ENCODE data around the gene DARS1.

The DARS1 gene

GRCh38 chr2:135998879-135999278 lies 13.5 kb upstream of the DARS1 start:
- no peaks in the 10 kb centered on the region for H3K27me3 ChIP-seq (ENCODE audit: low read length)
- peak overlapping the region; percentile 76 for H3K27ac ChIP-seq (ENCODE audit: low read depth, low read length)
- peak overlapping the region; percentile 45; the same call in 1 of the 2 replicates for H3K9ac ChIP-seq (ENCODE audit: low read length)
- peaks cover 24% of the 10 kb centered on the region for H3F3A ChIP-seq (ENCODE audit: insufficient read depth)
- TF ChIP-seq CTCF (IDR thresholded peaks at IDR 0.05; ENCODE audit: insufficient read depth, low read length, poor library complexity, severe bottlenecking) = no peak
- no peak for TF ChIP-seq EZH2phosphoT487 (conservative IDR thresholded peaks at IDR 0.05; ENCODE audit: low read length)
- H3K79me2 ChIP-seq (ENCODE audit: insufficient read depth, low read length) = no peaks in the 10 kb centered on the region
- H3K36me3 ChIP-seq (ENCODE audit: low read length) = no peaks in the 10 kb centered on the region
- peak overlapping the region; percentile 47 for H3K4me2 ChIP-seq (ENCODE audit: low read depth, low read length, poor library complexity, severe bottlenecking)
- peak overlapping the region; percentile 10 for H2AFZ ChIP-seq (ENCODE audit: low read depth, low read length, severe bottlenecking)
- H4K20me1 ChIP-seq (ENCODE audit: low read depth, low read length) = no peaks in the 10 kb centered on the region
- no peak overlapping the region for H3K4me3 ChIP-seq (ENCODE audit: insufficient read depth, low read length, poor library complexity, severe bottlenecking)
- no peaks in the 10 kb centered on the region for H3K9me2 ChIP-seq (replicated peaks; ENCODE audit: insufficient read depth, low read length)
- no peaks in the 10 kb centered on the region for H3K9me3 ChIP-seq (ENCODE audit: insufficient read depth, low read length)

DNA sequence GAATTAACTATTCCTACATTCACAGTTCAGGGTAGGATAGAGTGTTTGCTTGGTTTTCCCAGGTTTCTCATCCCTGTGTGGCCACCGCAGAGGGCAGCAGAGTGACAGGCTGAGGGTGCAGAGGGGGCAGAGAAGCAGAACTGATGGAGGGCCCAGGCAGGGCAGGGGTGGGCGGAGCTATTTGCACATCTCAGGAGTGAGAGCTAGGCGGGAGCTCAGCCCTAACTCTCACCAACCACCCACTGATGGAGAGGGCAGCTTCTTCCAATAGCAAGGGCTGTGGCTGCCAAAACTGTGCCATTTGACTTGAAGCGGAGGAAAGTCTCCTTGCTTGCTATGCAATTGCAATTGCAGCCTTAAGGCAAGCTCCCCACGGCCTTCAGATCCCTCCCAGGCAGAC lies 12.0 kb upstream of the DARS1 start:
- TF ChIP-seq CTCF (IDR thresholded peaks at IDR 0.05; ENCODE audit: insufficient read depth, low read length, poor library complexity, severe bottlenecking) (peak; percentile 56), EZH2phosphoT487 (conservative IDR thresholded peaks at IDR 0.05; ENCODE audit: low read length) (no peak)

GRCh38 chr2:135996304-135996703 lies 10.9 kb upstream of the DARS1 start:
- TF ChIP-seq CTCF (IDR thresholded peaks at IDR 0.05; ENCODE audit: insufficient read depth, low read length, poor library complexity, severe bottlenecking) = no peak
- TF ChIP-seq EZH2phosphoT487 (conservative IDR thresholded peaks at IDR 0.05; ENCODE audit: low read length) = no peak
- H3K9me3 ChIP-seq (ENCODE audit: insufficient read depth, low read length) = no peaks in the 10 kb centered on the region
- H3K36me3 ChIP-seq (ENCODE audit: low read length) = no peaks in the 10 kb centered on the region
- H2AFZ ChIP-seq (ENCODE audit: low read depth, low read length, severe bottlenecking) = no peak overlapping the region
- H4K20me1 ChIP-seq (ENCODE audit: low read depth, low read length) = no peaks in the 10 kb centered on the region
- H3K9ac ChIP-seq (ENCODE audit: low read length) = no peak overlapping the region
- no peak overlapping the region for H3K4me2 ChIP-seq (ENCODE audit: low read depth, low read length, poor library complexity, severe bottlenecking)
- H3K27me3 ChIP-seq (ENCODE audit: low read length) = no peaks in the 10 kb centered on the region
- H3F3A ChIP-seq (ENCODE audit: insufficient read depth) = peaks cover 27% of the 10 kb centered on the region
- no peak overlapping the region for H3K4me3 ChIP-seq (ENCODE audit: insufficient read depth, low read length, poor library complexity, severe bottlenecking)
- H3K9me2 ChIP-seq (replicated peaks; ENCODE audit: insufficient read depth, low read length) = no peaks in the 10 kb centered on the region
- H3K27ac ChIP-seq (ENCODE audit: low read depth, low read length) = no peak overlapping the region
- H3K79me2 ChIP-seq (ENCODE audit: insufficient read depth, low read length) = no peaks in the 10 kb centered on the region

More for the DNA sequence above, 12.0 kb upstream of the DARS1 start:
- Histone ChIP-seq H3K27ac (ENCODE audit: low read depth, low read length) (peak overlapping the region; percentile 76), H3K4me3 (ENCODE audit: insufficient read depth, low read length, poor library complexity, severe bottlenecking) (no peak overlapping the region), H3K9me3 (ENCODE audit: insufficient read depth, low read length) (no peaks in the 10 kb centered on the region), H3K9ac (ENCODE audit: low read length) (peak overlapping the region; percentile 45), H2AFZ (ENCODE audit: low read depth, low read length, severe bottlenecking) (peak overlapping the region; percentile 39), H3K36me3 (ENCODE audit: low read length) (no peaks in the 10 kb centered on the region), H3K79me2 (ENCODE audit: insufficient read depth, low read length) (no peaks in the 10 kb centered on the region), H4K20me1 (ENCODE audit: low read depth, low read length) (no peaks in the 10 kb centered on the region), H3F3A (ENCODE audit: insufficient read depth) (peaks cover 27% of the 10 kb centered on the region), H3K27me3 (ENCODE audit: low read length) (no peaks in the 10 kb centered on the region), H3K9me2 (replicated peaks; ENCODE audit: insufficient read depth, low read length) (no peaks in the 10 kb centered on the region), H3K4me2 (ENCODE audit: low read depth, low read length, poor library complexity, severe bottlenecking) (peak overlapping the region; percentile 47)

Data from SU-DHL-6 (cell line).